ENCODE results near the gene MKLN1.

MKLN1 gene

GRCh38 chr7:131524115-131524514 lies 196.4 kb downstream of the MKLN1 start:
- H3K4me1 ChIP-seq (ENCODE audit: control insufficient read depth, insufficient read depth, low read length), result peaks cover 4% of the 10 kb centered on the region
- no peaks in the 10 kb centered on the region for H3K36me3 ChIP-seq (ENCODE audit: control insufficient read depth in 2 of 2, insufficient read depth in 2 of 2, low read length in 2 of 2)
- H3K9ac ChIP-seq (ENCODE audit: low read length in 2 of 2), result no peak overlapping the region
- H3K9me3 ChIP-seq (ENCODE audit: control insufficient read depth in 2 of 2, low read length in 2 of 2), result no peaks in the 10 kb centered on the region
- H3K27me3 ChIP-seq (ENCODE audit: control insufficient read depth in 1 of 2, insufficient read depth in 2 of 2, low read length in 2 of 2), result no peaks in the 10 kb centered on the region
- no peak overlapping the region for H3K4me3 ChIP-seq (ENCODE audit: low read length in 2 of 2)
- H3K27ac ChIP-seq (ENCODE audit: low read length), result no peak overlapping the region

DNA sequence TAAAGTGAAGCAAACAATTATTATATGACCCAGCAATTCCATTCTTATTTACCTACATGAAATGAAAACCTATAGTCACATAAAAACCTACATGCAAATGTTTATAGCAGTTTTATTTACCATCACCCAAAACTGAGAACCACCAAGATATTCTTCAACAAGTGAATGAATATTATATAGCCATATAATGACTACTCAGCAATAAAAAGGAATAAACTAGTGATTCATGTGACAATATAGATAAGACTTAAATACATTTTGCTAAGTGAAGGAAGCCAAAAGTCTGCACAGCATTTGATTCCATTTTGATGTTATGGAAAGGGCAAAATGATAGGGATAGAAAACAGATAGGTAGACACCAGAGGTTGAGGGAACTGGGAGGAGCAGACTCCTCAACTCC lies 197.0 kb downstream of the MKLN1 start:
- Histone ChIP-seq H3K36me3 (ENCODE audit: control insufficient read depth in 2 of 2, insufficient read depth in 2 of 2, low read length in 2 of 2) (no peaks in the 10 kb centered on the region), H3K27ac (ENCODE audit: low read length) (no peak overlapping the region), H3K9ac (ENCODE audit: low read length in 2 of 2) (no peak overlapping the region), H3K4me1 (ENCODE audit: control insufficient read depth, insufficient read depth, low read length) (peaks cover 4% of the 10 kb centered on the region), H3K4me3 (ENCODE audit: low read length in 2 of 2) (no peak overlapping the region), H3K9me3 (ENCODE audit: control insufficient read depth in 2 of 2, low read length in 2 of 2) (no peaks in the 10 kb centered on the region), H3K27me3 (ENCODE audit: control insufficient read depth in 1 of 2, insufficient read depth in 2 of 2, low read length in 2 of 2) (no peaks in the 10 kb centered on the region)

DNA sequence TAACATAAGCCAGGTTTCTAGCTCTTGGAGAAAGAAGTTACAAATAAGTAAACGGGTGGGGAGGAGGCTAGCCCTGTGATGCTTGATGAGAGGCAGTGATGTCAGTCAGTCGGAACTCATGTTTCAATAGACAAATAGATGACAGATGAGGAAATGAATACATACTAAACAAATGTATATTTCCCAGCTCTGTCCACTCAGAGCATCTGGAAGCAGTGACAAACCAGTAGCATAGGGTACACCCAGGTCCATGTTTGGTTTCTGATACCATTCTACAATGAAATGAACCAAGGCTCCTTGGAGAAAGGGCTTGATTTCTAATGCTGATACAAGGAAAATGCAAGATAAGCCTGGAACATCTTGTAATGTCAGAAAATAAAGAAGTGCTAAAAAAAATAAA lies 198.1 kb downstream of the MKLN1 start:
- no peaks in the 10 kb centered on the region for H3K36me3 ChIP-seq (ENCODE audit: control insufficient read depth in 2 of 2, insufficient read depth in 2 of 2, low read length in 2 of 2)
- H3K4me3 ChIP-seq (ENCODE audit: low read length in 2 of 2), result no peak overlapping the region
- H3K4me1 ChIP-seq (ENCODE audit: control insufficient read depth, insufficient read depth, low read length), result peaks cover 4% of the 10 kb centered on the region
- H3K27me3 ChIP-seq (ENCODE audit: control insufficient read depth in 1 of 2, insufficient read depth in 2 of 2, low read length in 2 of 2), result no peaks in the 10 kb centered on the region
- H3K9ac ChIP-seq (ENCODE audit: low read length in 2 of 2), result no peak overlapping the region
- H3K27ac ChIP-seq (ENCODE audit: low read length), result no peak overlapping the region
- H3K9me3 ChIP-seq (ENCODE audit: control insufficient read depth in 2 of 2, low read length in 2 of 2), result no peaks in the 10 kb centered on the region

- Histone ChIP-seq H3K9me3 (ENCODE audit: control insufficient read depth in 2 of 2, low read length in 2 of 2) (no peaks in the 10 kb centered on the region), H3K27ac (ENCODE audit: low read length) (no peak overlapping the region), H3K4me1 (ENCODE audit: control insufficient read depth, insufficient read depth, low read length) (no peaks in the 10 kb centered on the region), H3K9ac (ENCODE audit: low read length in 2 of 2) (no peak overlapping the region), H3K4me3 (ENCODE audit: low read length in 2 of 2) (no peak overlapping the region), H3K36me3 (ENCODE audit: control insufficient read depth in 2 of 2, insufficient read depth in 2 of 2, low read length in 2 of 2) (no peaks in the 10 kb centered on the region), H3K27me3 (ENCODE audit: control insufficient read depth in 1 of 2, insufficient read depth in 2 of 2, low read length in 2 of 2) (no peaks in the 10 kb centered on the region)
These were observed 199.8 kb downstream of the MKLN1 start for GRCh38 chr7:131527456-131527855.

DNA sequence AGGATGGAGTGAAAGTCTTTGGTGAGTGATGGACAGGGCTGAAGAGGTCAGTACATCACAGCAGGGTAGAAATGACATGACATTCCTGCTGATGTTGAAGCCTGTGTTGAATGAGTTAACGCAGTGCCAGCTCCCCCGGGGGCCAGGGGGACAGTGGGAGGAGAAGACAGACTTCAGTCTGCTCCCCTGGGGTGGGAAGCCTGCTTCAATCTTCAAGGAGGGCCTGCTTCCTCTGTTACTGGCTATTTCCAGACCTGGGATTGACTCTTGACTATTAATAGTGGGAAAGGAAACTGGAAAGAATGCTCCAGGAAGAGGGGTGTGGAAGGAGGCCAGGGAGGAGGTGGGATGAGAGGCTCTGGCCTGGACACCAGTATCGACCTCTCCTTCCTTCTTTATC lies 201.5 kb downstream of the MKLN1 start:
- no peak overlapping the region for H3K9ac ChIP-seq (ENCODE audit: low read length in 2 of 2)
- no peaks in the 10 kb centered on the region for H3K9me3 ChIP-seq (ENCODE audit: control insufficient read depth in 2 of 2, low read length in 2 of 2)
- H3K4me1 ChIP-seq (ENCODE audit: control insufficient read depth, insufficient read depth, low read length), result no peaks in the 10 kb centered on the region
- no peaks in the 10 kb centered on the region for H3K27me3 ChIP-seq (ENCODE audit: control insufficient read depth in 1 of 2, insufficient read depth in 2 of 2, low read length in 2 of 2)
- no peaks in the 10 kb centered on the region for H3K36me3 ChIP-seq (ENCODE audit: control insufficient read depth in 2 of 2, insufficient read depth in 2 of 2, low read length in 2 of 2)
- no peak overlapping the region for H3K27ac ChIP-seq (ENCODE audit: low read length)
- no peak overlapping the region for H3K4me3 ChIP-seq (ENCODE audit: low read length in 2 of 2)

DNA sequence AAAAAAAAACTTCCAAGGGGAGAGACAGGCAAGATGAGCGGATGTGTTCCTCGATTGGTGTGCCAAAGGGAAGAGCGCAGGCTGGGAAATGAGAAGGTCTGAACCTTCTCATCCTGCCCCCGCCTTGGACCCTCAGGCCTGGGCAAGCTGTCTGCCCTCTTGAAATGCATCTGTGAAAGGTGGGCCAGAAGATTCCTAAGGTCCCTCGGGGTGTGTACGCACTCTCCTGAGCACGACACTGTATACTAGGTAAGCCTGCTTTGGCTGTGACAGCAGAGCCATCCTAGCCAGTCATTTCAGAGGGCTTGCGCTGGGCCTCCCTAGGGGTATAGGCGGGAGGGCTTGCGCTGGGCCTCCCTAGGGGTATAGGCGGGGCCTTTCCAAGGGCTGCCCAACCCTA lies 201.9 kb downstream of the MKLN1 start:
- H3K4me3 ChIP-seq (ENCODE audit: low read length in 2 of 2), result no peak overlapping the region
- no peaks in the 10 kb centered on the region for H3K27me3 ChIP-seq (ENCODE audit: control insufficient read depth in 1 of 2, insufficient read depth in 2 of 2, low read length in 2 of 2)
- H3K36me3 ChIP-seq (ENCODE audit: control insufficient read depth in 2 of 2, insufficient read depth in 2 of 2, low read length in 2 of 2), result no peaks in the 10 kb centered on the region
- no peaks in the 10 kb centered on the region for H3K9me3 ChIP-seq (ENCODE audit: control insufficient read depth in 2 of 2, low read length in 2 of 2)
- H3K9ac ChIP-seq (ENCODE audit: low read length in 2 of 2), result no peak overlapping the region
- H3K27ac ChIP-seq (ENCODE audit: low read length), result no peak overlapping the region
- no peaks in the 10 kb centered on the region for H3K4me1 ChIP-seq (ENCODE audit: control insufficient read depth, insufficient read depth, low read length)

DNA sequence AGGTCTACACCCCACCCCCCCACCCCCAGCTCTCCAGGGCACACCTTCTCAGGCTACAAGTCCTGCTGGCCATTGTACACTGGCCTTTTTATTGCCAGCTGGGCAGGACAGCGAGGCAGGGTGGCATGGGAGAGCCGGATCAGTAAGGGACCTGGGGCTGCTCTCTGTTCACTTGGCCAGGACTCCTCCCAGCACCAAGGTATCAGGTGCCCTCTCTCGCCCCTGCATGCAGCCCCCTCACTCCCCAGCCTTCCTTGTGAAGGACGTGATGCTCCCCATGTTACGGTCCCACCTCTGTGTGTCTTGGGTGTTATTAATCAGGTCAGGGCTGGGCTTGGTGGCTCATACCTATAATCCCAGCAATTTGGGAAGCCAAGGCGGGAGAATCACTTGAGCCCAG lies 202.5 kb downstream of the MKLN1 start:
- Histone ChIP-seq H3K4me1 (ENCODE audit: control insufficient read depth, insufficient read depth, low read length) (no peaks in the 10 kb centered on the region), H3K27ac (ENCODE audit: low read length) (no peak overlapping the region), H3K36me3 (ENCODE audit: control insufficient read depth in 2 of 2, insufficient read depth in 2 of 2, low read length in 2 of 2) (no peaks in the 10 kb centered on the region)

GRCh38 chr7:131532570-131533091 lies 205.0 kb downstream of the MKLN1 start:
- Histone ChIP-seq H3K4me3 (ENCODE audit: low read length in 2 of 2) (no peak overlapping the region), H3K4me1 (ENCODE audit: control insufficient read depth, insufficient read depth, low read length) (no peaks in the 10 kb centered on the region), H3K27me3 (ENCODE audit: control insufficient read depth in 1 of 2, insufficient read depth in 2 of 2, low read length in 2 of 2) (no peaks in the 10 kb centered on the region), H3K36me3 (ENCODE audit: control insufficient read depth in 2 of 2, insufficient read depth in 2 of 2, low read length in 2 of 2) (no peaks in the 10 kb centered on the region), H3K27ac (ENCODE audit: low read length) (no peak overlapping the region), H3K9ac (ENCODE audit: low read length in 2 of 2) (no peak overlapping the region), H3K9me3 (ENCODE audit: control insufficient read depth in 2 of 2, low read length in 2 of 2) (no peaks in the 10 kb centered on the region)

More for the DNA sequence above, 202.5 kb downstream of the MKLN1 start:
- no peak overlapping the region for H3K4me3 ChIP-seq (ENCODE audit: low read length in 2 of 2)
- H3K27me3 ChIP-seq (ENCODE audit: control insufficient read depth in 1 of 2, insufficient read depth in 2 of 2, low read length in 2 of 2), result no peaks in the 10 kb centered on the region
- no peaks in the 10 kb centered on the region for H3K9me3 ChIP-seq (ENCODE audit: control insufficient read depth in 2 of 2, low read length in 2 of 2)
- H3K9ac ChIP-seq (ENCODE audit: low read length in 2 of 2), result no peak overlapping the region

GRCh38 chr7:131533151-131533559 lies 205.5 kb downstream of the MKLN1 start:
- Histone ChIP-seq H3K27ac (ENCODE audit: low read length) (no peak overlapping the region), H3K4me1 (ENCODE audit: control insufficient read depth, insufficient read depth, low read length) (peaks cover under 1% of the 10 kb centered on the region), H3K36me3 (ENCODE audit: control insufficient read depth in 2 of 2, insufficient read depth in 2 of 2, low read length in 2 of 2) (no peaks in the 10 kb centered on the region), H3K9ac (ENCODE audit: low read length in 2 of 2) (no peak overlapping the region), H3K4me3 (ENCODE audit: low read length in 2 of 2) (no peak overlapping the region), H3K9me3 (ENCODE audit: control insufficient read depth in 2 of 2, low read length in 2 of 2) (no peaks in the 10 kb centered on the region), H3K27me3 (ENCODE audit: control insufficient read depth in 1 of 2, insufficient read depth in 2 of 2, low read length in 2 of 2) (no peaks in the 10 kb centered on the region)

- Histone ChIP-seq H3K4me3 (ENCODE audit: low read length in 2 of 2) (no peak overlapping the region), H3K36me3 (ENCODE audit: control insufficient read depth in 2 of 2, insufficient read depth in 2 of 2, low read length in 2 of 2) (no peaks in the 10 kb centered on the region), H3K27ac (ENCODE audit: low read length) (no peak overlapping the region), H3K9me3 (ENCODE audit: control insufficient read depth in 2 of 2, low read length in 2 of 2) (no peaks in the 10 kb centered on the region), H3K4me1 (ENCODE audit: control insufficient read depth, insufficient read depth, low read length) (peaks cover 7% of the 10 kb centered on the region), H3K9ac (ENCODE audit: low read length in 2 of 2) (no peak overlapping the region), H3K27me3 (ENCODE audit: control insufficient read depth in 1 of 2, insufficient read depth in 2 of 2, low read length in 2 of 2) (no peaks in the 10 kb centered on the region)
These were observed 206.2 kb downstream of the MKLN1 start for GRCh38 chr7:131533566-131534561.

DNA sequence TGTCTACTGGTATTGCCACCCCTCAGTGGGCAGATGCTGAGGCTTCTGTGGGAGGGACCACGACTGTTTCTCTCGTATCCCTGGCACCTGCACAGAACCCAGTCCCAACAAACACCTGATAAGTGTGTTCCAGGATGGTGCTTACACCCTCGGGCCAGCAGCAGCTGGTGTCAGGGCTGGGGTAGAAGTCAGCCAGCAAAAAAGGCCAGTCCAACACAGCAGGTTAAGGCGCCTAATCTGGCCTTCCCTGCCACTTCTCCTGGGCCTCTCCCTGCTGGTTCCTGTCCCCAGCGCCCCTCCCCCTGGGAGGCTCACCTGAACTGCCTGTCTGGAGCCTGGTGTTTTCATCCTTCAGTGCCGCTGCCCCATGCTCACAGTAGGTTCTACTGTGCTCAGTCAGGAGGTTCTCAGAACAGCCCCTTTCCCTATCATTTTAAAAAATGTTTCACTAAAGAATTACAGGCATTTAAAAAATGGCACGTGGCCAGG lies 208.7 kb downstream of the MKLN1 start:
- no peak overlapping the region for H3K4me3 ChIP-seq (ENCODE audit: low read length in 2 of 2)
- peaks cover 19% of the 10 kb centered on the region for H3K4me1 ChIP-seq (ENCODE audit: control insufficient read depth, insufficient read depth, low read length)
- H3K9ac ChIP-seq (ENCODE audit: low read length in 2 of 2), result no peak overlapping the region
- no peaks in the 10 kb centered on the region for H3K9me3 ChIP-seq (ENCODE audit: control insufficient read depth in 2 of 2, low read length in 2 of 2)
- H3K27me3 ChIP-seq (ENCODE audit: control insufficient read depth in 1 of 2, insufficient read depth in 2 of 2, low read length in 2 of 2), result no peaks in the 10 kb centered on the region
- no peaks in the 10 kb centered on the region for H3K36me3 ChIP-seq (ENCODE audit: control insufficient read depth in 2 of 2, insufficient read depth in 2 of 2, low read length in 2 of 2)
- no peak overlapping the region for H3K27ac ChIP-seq (ENCODE audit: low read length)
